H9 (cell line): ENCODE measurements around the gene TRIM38. TPM values are rescaled to one million over a fixed set of nuclear protein-coding genes. Genes with fewer than 3 reads are reported as not detected.
A peak's percentile ranks its signal among the peaks of the same experiment; 100 is the strongest.

Experiments used
- DNase-seq: peaks from one replicate; pipeline ENCODE4 v3.0.0-alpha.2; 2017
- H2AFZ ChIP-seq: one replicate; pipeline ENCODE4 v1.6.1; 2013; ENCODE audit warnings: mild to moderate bottlenecking, low read length, control low read depth, moderate library complexity
- H2AK5ac ChIP-seq: 2 replicates; pipeline ENCODE4 v1.6.1; 2013; ENCODE audit warnings: low read length, control low read depth, mixed read lengths; ENCODE audit not compliant: insufficient read length
- H2BK120ac ChIP-seq: one replicate; pipeline ENCODE4 v1.6.1; 2013; ENCODE audit warnings: low read depth, mild to moderate bottlenecking, low read length, control low read depth, inconsistent platforms; ENCODE audit not compliant: poor library complexity, severe bottlenecking
- H2BK12ac ChIP-seq: 2 replicates; pipeline ENCODE4 v1.6.1; 2013; ENCODE audit warnings: low read length, control low read depth, mixed read lengths, low read depth; ENCODE audit not compliant: insufficient read length
- H2BK15ac ChIP-seq: 2 replicates; pipeline ENCODE4 v1.6.1; 2013; ENCODE audit warnings: low read depth, low read length, control low read depth
- H2BK20ac ChIP-seq: one replicate; pipeline ENCODE4 v1.6.1; 2013; ENCODE audit warnings: low read depth, mild to moderate bottlenecking, low read length, control low read depth, inconsistent platforms; ENCODE audit not compliant: poor library complexity, severe bottlenecking
- H2BK5ac ChIP-seq: 2 replicates; pipeline ENCODE4 v1.6.1; 2013; ENCODE audit warnings: low read length, control low read depth, mixed read lengths; ENCODE audit not compliant: insufficient read length
- H3K14ac ChIP-seq: 2 replicates; pipeline ENCODE4 v1.6.1; 2013; ENCODE audit warnings: low read length, control low read depth; ENCODE audit not compliant: insufficient read depth
- H3K18ac ChIP-seq: 2 replicates; pipeline ENCODE4 v1.6.1; 2013; ENCODE audit warnings: low read depth, mild to moderate bottlenecking, mixed read lengths, low read length, control low read depth; ENCODE audit not compliant: insufficient read length
- H3K23ac ChIP-seq: 2 replicates; pipeline ENCODE4 v1.6.1; 2013; ENCODE audit warnings: low read length, control low read depth, mixed read lengths, low read depth; ENCODE audit not compliant: insufficient read length
- H3K23me2 ChIP-seq: 2 replicates; pipeline ENCODE4 v1.6.1; 2013; ENCODE audit warnings: low read depth, mild to moderate bottlenecking, mixed read lengths, low read length, control low read depth; ENCODE audit not compliant: insufficient read length, poor library complexity, severe bottlenecking
- H3K27ac ChIP-seq: 2 replicates; pipeline ENCODE4 v1.5.1; 2013; ENCODE audit warnings: low read length, control low read depth, mixed read lengths, low read depth; ENCODE audit not compliant: insufficient read length
- H3K27me3 ChIP-seq: 2 replicates; pipeline ENCODE4 v1.6.1; 2013; ENCODE audit warnings: low read length, control low read depth, inconsistent platforms; ENCODE audit not compliant: insufficient read depth
- H3K4ac ChIP-seq: 2 replicates; pipeline ENCODE4 v1.6.1; 2013; ENCODE audit warnings: low read depth, mild to moderate bottlenecking, control low read depth, inconsistent platforms, low read length, moderate library complexity
- H3K4me1 ChIP-seq: 2 replicates; pipeline ENCODE4 v1.6.1; 2013; ENCODE audit warnings: low read length, control low read depth, inconsistent platforms; ENCODE audit not compliant: insufficient read depth
- H3K4me2 ChIP-seq: 2 replicates; pipeline ENCODE4 v1.6.1; 2013; ENCODE audit warnings: low read length, control low read depth, mixed read lengths; ENCODE audit not compliant: insufficient read length, insufficient read depth
- H3K56ac ChIP-seq: 2 replicates; pipeline ENCODE4 v1.6.1; 2013; ENCODE audit warnings: low read depth, mild to moderate bottlenecking, mixed read lengths, low read length, control low read depth; ENCODE audit not compliant: insufficient read length
- H3K79me1 ChIP-seq: 2 replicates; pipeline ENCODE4 v1.6.1; 2013; ENCODE audit warnings: low read depth, mild to moderate bottlenecking, moderate library complexity, low read length, control low read depth, inconsistent platforms; ENCODE audit not compliant: insufficient read depth, poor library complexity, severe bottlenecking
- H3K79me2 ChIP-seq: 2 replicates; pipeline ENCODE4 v1.6.1; 2013; ENCODE audit warnings: low read length, control low read depth, inconsistent platforms; ENCODE audit not compliant: insufficient read depth
- H3K9ac ChIP-seq: 2 replicates; pipeline ENCODE4 v1.6.1; 2013; ENCODE audit warnings: low read length, control low read depth, mixed read lengths; ENCODE audit not compliant: insufficient read length; ENCODE audit errors: extremely low read depth
- H3K9me3 ChIP-seq: one replicate; pipeline ENCODE4 v1.6.1; 2013; ENCODE audit warnings: low read depth, low read length, inconsistent platforms; ENCODE audit not compliant: control insufficient read depth
- H3T11ph ChIP-seq: one replicate; pipeline ENCODE4 v1.6.1; 2013; ENCODE audit warnings: mild to moderate bottlenecking, low read length, control low read depth, inconsistent platforms
- H4K20me1 ChIP-seq: one replicate; pipeline ENCODE4 v1.6.1; 2013; ENCODE audit not compliant: control insufficient read depth, insufficient read length, insufficient read depth
- H4K5ac ChIP-seq: 2 replicates; pipeline ENCODE4 v1.6.1; 2013; ENCODE audit warnings: low read depth, mild to moderate bottlenecking, mixed read lengths, low read length, control low read depth; ENCODE audit not compliant: insufficient read length
- H4K8ac ChIP-seq: replicated peaks from 2 replicates; pipeline ENCODE4 v1.6.1; 2013; ENCODE audit warnings: low read length, control low read depth, mixed read lengths, low read depth; ENCODE audit not compliant: insufficient read length
- H4K91ac ChIP-seq: 2 replicates; pipeline ENCODE4 v1.6.1; 2013; ENCODE audit warnings: low read depth, mild to moderate bottlenecking, moderate library complexity, mixed read lengths, low read length, control low read depth; ENCODE audit not compliant: insufficient read length
- H3K27ac Mint-ChIP-seq, 3 experiments: 2 replicates in 2 of 3; 3 replicates in 1 of 3; pipeline ENCODE4 v1.8.0; 2020 to 2021; ENCODE audit warnings: mixed read lengths in 3 of 3, mild to moderate bottlenecking in 1 of 3, moderate library complexity in 1 of 3
- H3K27me3 Mint-ChIP-seq: 2 replicates; pipeline ENCODE4 v1.8.0; 2021; ENCODE audit warnings: low read depth, mild to moderate bottlenecking, moderate library complexity, mixed read lengths
- H3K36me3 Mint-ChIP-seq, 3 experiments: 2 replicates in 2 of 3; 3 replicates in 1 of 3; pipeline ENCODE4 v1.8.0; 2020 to 2021; ENCODE audit warnings: low read depth in 3 of 3, mixed read lengths in 3 of 3; ENCODE audit not compliant: insufficient read depth in 1 of 3
- H3K4me1 Mint-ChIP-seq, 2 experiments: 2 replicates each; pipeline ENCODE4 v1.8.0; 2020; ENCODE audit warnings: mixed read lengths in 2 of 2
- H3K4me3 Mint-ChIP-seq, 2 experiments: 2 replicates in 1 of 2; 3 replicates in 1 of 2; pipeline ENCODE4 v1.8.0; 2020 to 2021; ENCODE audit warnings: mild to moderate bottlenecking in 2 of 2, mixed read lengths in 2 of 2, moderate library complexity in 1 of 2
- H3K9me3 Mint-ChIP-seq, 2 experiments: 2 replicates in 1 of 2; 3 replicates in 1 of 2; pipeline ENCODE4 v1.8.0; 2020; ENCODE audit warnings: mild to moderate bottlenecking in 2 of 2, mixed read lengths in 2 of 2, moderate library complexity in 1 of 2
- WGBS: extraction: QIAGEN DNeasy Blood & Tissue Kit; methylation state at CpG from one replicate; pipeline ENCODE4 v1.1.7; 2013; ENCODE audit warnings: missing lambda C conversion rate, low lambda C conversion rate, mixed read lengths; ENCODE audit not compliant: insufficient read length; ENCODE audit errors: extremely low coverage; 5-methylcytosine and 5-hydroxymethylcytosine counted together
- total RNA-seq: library from RNA; stranded (reverse); gene quantifications from 2 replicates; pipeline ENCODE4 v1.2.1, GENCODE V29; 2021
- TF ChIP-seq, protein P1 (sequence below): fragments of 200-600 bp; sonication (generic); conservative IDR thresholded peaks from 3 replicates; pipeline ENCODE4 v1.8.0; 2021; ENCODE audit warnings: antibody characterized with exemption, mild to moderate bottlenecking

The TRIM38 gene
- total RNA-seq, 1 experiment from 2014 or later: 0.61 TPM

DNA sequence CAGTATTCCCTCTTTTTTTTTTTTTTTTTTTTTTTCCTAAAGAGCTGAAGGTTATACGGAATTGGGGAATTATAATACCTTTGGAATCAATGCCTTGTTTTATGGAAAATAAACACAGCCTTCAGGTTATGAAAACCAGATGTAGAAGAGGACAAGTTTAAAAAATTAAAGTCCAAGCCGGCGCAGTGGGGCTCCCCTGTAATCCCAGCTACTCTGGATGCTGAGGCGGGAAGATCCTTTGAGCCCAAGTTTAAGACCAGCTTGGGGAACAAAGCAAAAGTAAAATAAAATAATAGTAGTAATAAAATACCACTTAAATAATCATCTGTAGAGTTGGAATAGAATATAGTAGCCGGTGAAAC is 57.3 kb downstream of the TRIM38 start:
- WGBS: no CpG with 5 or more reads among the region's 5 CpGs
- no peaks in the 10 kb centered on the region for H3K79me1 ChIP-seq
- H3K9me3 ChIP-seq: no peaks in the 10 kb centered on the region
- no peaks in the 10 kb centered on the region for H3K79me2 ChIP-seq
- no peak overlapping the region for H4K8ac ChIP-seq
- no peaks in the 10 kb centered on the region; the same call in 1 of the 2 replicates for H3K4me1 ChIP-seq
- H3K27me3 ChIP-seq: no peaks in the 10 kb centered on the region
- no peak overlapping the region for H3K23ac ChIP-seq
- no peak overlapping the region for H3K14ac ChIP-seq
- H3K56ac ChIP-seq: no peak overlapping the region
- peak overlapping the region; percentile 89 for H3K4me2 ChIP-seq
- Mint-ChIP-seq H3K27me3 (no peaks in the 10 kb centered on the region), H3K36me3 (no peaks in the 10 kb centered on the region), H3K4me3 (peak overlapping the region in 1 of 2 experiments; percentile 98; a peak in 2 of 5 replicates), H3K9me3 (no peaks in the 10 kb centered on the region; a peak in 1 of 5 replicates), H3K4me1 (peaks cover 39 to 62% of the 10 kb centered on the region in 2 experiments), H3K27ac (peak overlapping the region in 1 of 3 experiments; percentile 100; a peak in 2 of 7 replicates)
- no peak overlapping the region for H2BK5ac ChIP-seq
- peaks cover 19% of the 10 kb centered on the region for H3K23me2 ChIP-seq
- H4K91ac ChIP-seq: no peak overlapping the region
- no peak overlapping the region for H2BK120ac ChIP-seq
- H3K9ac ChIP-seq: no peak overlapping the region
- H2BK15ac ChIP-seq: no peak overlapping the region
- TF ChIP-seq, protein P1, sequence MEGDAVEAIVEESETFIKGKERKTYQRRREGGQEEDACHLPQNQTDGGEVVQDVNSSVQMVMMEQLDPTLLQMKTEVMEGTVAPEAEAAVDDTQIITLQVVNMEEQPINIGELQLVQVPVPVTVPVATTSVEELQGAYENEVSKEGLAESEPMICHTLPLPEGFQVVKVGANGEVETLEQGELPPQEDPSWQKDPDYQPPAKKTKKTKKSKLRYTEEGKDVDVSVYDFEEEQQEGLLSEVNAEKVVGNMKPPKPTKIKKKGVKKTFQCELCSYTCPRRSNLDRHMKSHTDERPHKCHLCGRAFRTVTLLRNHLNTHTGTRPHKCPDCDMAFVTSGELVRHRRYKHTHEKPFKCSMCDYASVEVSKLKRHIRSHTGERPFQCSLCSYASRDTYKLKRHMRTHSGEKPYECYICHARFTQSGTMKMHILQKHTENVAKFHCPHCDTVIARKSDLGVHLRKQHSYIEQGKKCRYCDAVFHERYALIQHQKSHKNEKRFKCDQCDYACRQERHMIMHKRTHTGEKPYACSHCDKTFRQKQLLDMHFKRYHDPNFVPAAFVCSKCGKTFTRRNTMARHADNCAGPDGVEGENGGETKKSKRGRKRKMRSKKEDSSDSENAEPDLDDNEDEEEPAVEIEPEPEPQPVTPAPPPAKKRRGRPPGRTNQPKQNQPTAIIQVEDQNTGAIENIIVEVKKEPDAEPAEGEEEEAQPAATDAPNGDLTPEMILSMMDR: no peak
- no peak overlapping the region for H2AK5ac ChIP-seq
- no peak overlapping the region for H3K18ac ChIP-seq
- DNase-seq: no peak
- no peak overlapping the region; the same call in 1 of the 2 replicates for H3K4ac ChIP-seq
- no peak overlapping the region for H2BK20ac ChIP-seq
- H3T11ph ChIP-seq: no peak overlapping the region
- H3K27ac ChIP-seq: no peak overlapping the region
- no peak overlapping the region for H2AFZ ChIP-seq
- H4K20me1 ChIP-seq: no peaks in the 10 kb centered on the region
- H4K5ac ChIP-seq: no peak overlapping the region
- no peak overlapping the region for H2BK12ac ChIP-seq
